HL-60 (cell line): ENCODE measurements around the gene COL18A1.
A peak's percentile ranks its signal among the peaks of the same experiment; 100 is the strongest.

ENCODE experiments used
- DNase-seq, 2 experiments: peaks; one replicate each; pipeline ENCODE4 v3.0.0-alpha.2; 2010 to 2020; ENCODE audit warnings: low read depth in 1 of 2, low spot score in 1 of 2
- H3K27ac ChIP-seq: fragments of 250-450 bp; sonication (Bioruptor Pico); replicated peaks from 2 replicates; pipeline ENCODE4 v1.5.1; 2020; ENCODE audit warnings: mild to moderate bottlenecking, moderate library complexity
- H3K27me3 ChIP-seq: fragments of 250-450 bp; sonication (Bioruptor Pico); 2 replicates; pipeline ENCODE4 v1.5.1; 2021; ENCODE audit warnings: mild to moderate bottlenecking, moderate library complexity; ENCODE audit not compliant: insufficient read depth, poor library complexity, severe bottlenecking
- H3K4me3 ChIP-seq: replicated peaks from 2 replicates; pipeline ENCODE4 v1.5.1; 2011; ENCODE audit warnings: mild to moderate bottlenecking, control low read depth, low read length; ENCODE audit not compliant: insufficient read depth
- CTCF ChIP-seq: IDR thresholded peaks from one replicate; pipeline ENCODE4 v1.5.1; 2011; ENCODE audit warnings: low read length, control low read depth, inconsistent platforms; ENCODE audit not compliant: insufficient read depth
- GABPA ChIP-seq: IDR thresholded peaks from 2 replicates; pipeline ENCODE4 v1.6.1; 2012; ENCODE audit warnings: low read depth
- POLR2AphosphoS5 ChIP-seq: IDR thresholded peaks from 2 replicates; pipeline ENCODE4 v1.6.1; 2012; ENCODE audit warnings: low read depth
- REST ChIP-seq: IDR thresholded peaks from 2 replicates; pipeline ENCODE4 v1.6.1; 2012; ENCODE audit warnings: low read depth; ENCODE audit not compliant: insufficient replicate concordance
- SPI1 ChIP-seq: IDR thresholded peaks from 2 replicates; pipeline ENCODE4 v1.6.1; 2012; ENCODE audit warnings: low read depth, mild to moderate bottlenecking, borderline replicate concordance

Gene COL18A1

GRCh38 chr21:45540601-45540970, 135.6 kb downstream of the COL18A1 start:
- peak overlapping the region; percentile 86 for H3K27ac ChIP-seq
- H3K27me3 ChIP-seq = no peaks in the 10 kb centered on the region
- peak overlapping the region; percentile 75 for H3K4me3 ChIP-seq
- TF ChIP-seq SPI1 = no peak
- no peak for TF ChIP-seq GABPA
- no peak for TF ChIP-seq REST
- TF ChIP-seq CTCF = no peak
- TF ChIP-seq POLR2AphosphoS5 = no peak
- no peak for DNase-seq

- H3K4me3 ChIP-seq = peak overlapping the region; percentile 75
- peak; percentile 90 to 95 for DNase-seq
- no peak for TF ChIP-seq SPI1
- no peak for TF ChIP-seq REST
- peak; percentile 71 for TF ChIP-seq POLR2AphosphoS5
- H3K27me3 ChIP-seq = no peaks in the 10 kb centered on the region
- peak overlapping the region; percentile 86 for H3K27ac ChIP-seq
Observed at GRCh38 chr21:45541221-45542039, 136.5 kb downstream of the COL18A1 start.

GRCh38 chr21:45542242-45542666, 137.3 kb downstream of the COL18A1 start, which contains the start of gene SLC19A1:
SLC19A1 (minus strand) TSS chr21:45542440; CDS start chr21:45537959, 4,481 bp downstream.
- H3K4me3 ChIP-seq = peak within 1 kb of the TSS; percentile 75
- H3K27ac ChIP-seq = peak within 1 kb of the TSS; percentile 86
- no peaks in the 10 kb centered on the region for H3K27me3 ChIP-seq
- TF ChIP-seq CTCF (no peak), SPI1 (no peak), POLR2AphosphoS5 (no peak), GABPA (no peak)
- peak; percentile 56 to 70 for DNase-seq

- TF ChIP-seq POLR2AphosphoS5 = no peak
- no peak for TF ChIP-seq REST
- no peak for TF ChIP-seq SPI1
- no peak for TF ChIP-seq CTCF
- TF ChIP-seq GABPA = no peak
- Histone ChIP-seq H3K4me3 (peak overlapping the region; percentile 75), H3K27me3 (no peaks in the 10 kb centered on the region), H3K27ac (peak overlapping the region; percentile 62)
- no peak for DNase-seq
Observed at GRCh38 chr21:45542667-45543370, 137.9 kb downstream of the COL18A1 start.
